OCI-LY3 (cell line): Measurements from ENCODE around the gene ASCL4.

Experiments used
- CTCF ChIP-seq: fragments of 200-600, 300-600 bp; sonication (generic); IDR thresholded peaks from 2 replicates; pipeline ENCODE4 v1.5.1; 2014; ENCODE audit warnings: antibody characterized with exemption, low read length, low read depth
- EZH2phosphoT487 ChIP-seq: fragments of 200-600 bp; shearing (Covaris generic); IDR thresholded peaks from 2 replicates; pipeline ENCODE4 v1.6.1; 2018; ENCODE audit warnings: antibody characterized with exemption, mixed run types, low read depth

DNA sequence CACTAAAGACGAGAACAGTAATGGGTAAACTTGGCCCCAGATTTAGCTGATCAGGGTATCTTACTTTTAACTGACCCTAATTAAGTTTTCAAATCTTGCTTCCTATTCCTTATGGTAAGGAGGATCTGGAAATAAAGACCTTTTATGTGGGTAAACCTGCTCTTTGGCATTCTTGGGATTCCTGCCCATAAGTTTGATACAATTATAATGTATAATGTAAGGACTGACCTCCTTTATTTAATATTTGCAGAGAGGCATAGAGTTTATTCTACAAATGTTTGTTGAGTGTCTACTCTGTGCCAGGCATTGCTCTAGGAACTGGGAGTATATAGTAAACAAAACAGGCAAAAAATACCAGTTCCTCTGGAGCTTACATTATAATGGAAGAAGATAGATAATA lies 9.2 kb upstream of the ASCL4 start:
- TF ChIP-seq CTCF (no peak), EZH2phosphoT487 (no peak)
